NCI-H1417 (cell line): Measurements from ENCODE around the gene ADCY2.

Experiments used
- DNase-seq, 3 experiments: peaks; one replicate each; lab custom pipeline; 2025; lab: John Stamatoyannopoulos, UW

Gene ADCY2

GRCh38 chr5:7437836-7438235 is 41.9 kb downstream of the ADCY2 start:
- no peak for DNase-seq

DNA sequence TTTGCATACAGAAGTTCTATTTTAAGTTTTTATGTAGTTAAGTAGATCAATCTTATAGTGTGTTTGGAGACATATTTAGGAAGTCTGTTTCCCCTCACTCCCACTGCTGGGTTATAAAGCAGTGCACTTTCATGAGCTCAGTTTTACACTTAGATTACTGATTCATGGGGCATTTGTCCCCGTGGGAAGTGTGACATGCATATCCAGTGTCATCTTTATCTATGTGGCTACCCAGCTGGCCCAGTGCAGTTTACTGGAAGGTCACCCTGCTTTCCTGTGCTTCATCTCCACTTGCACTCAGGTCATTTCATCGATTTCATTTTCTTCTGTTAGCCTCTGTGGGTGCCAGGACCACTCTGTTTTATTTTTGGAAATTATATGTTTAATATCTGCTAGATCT is 49.1 kb downstream of the ADCY2 start:
- DNase-seq: no peak

DNA sequence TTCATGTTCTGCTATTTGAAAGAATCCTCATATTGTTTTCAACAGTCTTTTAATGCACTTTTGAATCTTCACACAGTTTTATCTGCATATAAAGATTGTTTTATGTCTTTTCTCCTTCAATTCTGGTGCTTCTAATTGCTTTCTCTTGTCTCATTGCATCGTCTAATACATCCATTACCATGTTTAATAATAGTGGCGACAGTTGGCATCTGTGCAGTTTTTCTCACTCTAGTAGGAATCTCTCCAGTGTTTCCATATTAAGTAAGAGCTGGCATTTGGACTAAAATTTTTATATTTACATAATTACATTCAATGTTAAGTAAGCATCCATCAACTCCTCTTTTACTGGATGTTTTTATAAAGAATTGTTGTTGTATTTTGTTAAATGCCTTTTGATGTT is 49.9 kb downstream of the ADCY2 start:
- no peak for DNase-seq

- no peak for DNase-seq
These were observed 51.0 kb downstream of the ADCY2 start for GRCh38 chr5:7446913-7447312.

DNA sequence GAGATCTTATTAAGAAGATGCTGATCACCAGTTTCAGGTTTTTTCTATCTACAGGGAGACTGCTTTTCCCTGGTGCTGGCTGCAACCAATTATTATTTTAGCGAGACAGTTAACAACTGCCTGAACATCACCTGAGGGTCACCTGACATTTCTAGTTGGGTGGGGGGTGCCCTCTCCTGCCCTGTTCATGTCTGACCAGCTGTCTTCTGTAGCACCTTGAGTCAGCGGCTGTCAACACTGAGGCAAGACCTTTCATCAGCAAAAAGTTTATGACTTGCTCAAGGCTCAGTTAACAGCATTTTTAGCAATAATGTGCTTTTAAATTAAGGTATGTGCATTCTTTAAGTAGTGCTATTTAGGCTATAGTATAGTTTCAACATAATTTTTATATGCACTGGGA is 58.0 kb downstream of the ADCY2 start:
- peak in 1 of 3 experiments; percentile 25 for DNase-seq

DNA sequence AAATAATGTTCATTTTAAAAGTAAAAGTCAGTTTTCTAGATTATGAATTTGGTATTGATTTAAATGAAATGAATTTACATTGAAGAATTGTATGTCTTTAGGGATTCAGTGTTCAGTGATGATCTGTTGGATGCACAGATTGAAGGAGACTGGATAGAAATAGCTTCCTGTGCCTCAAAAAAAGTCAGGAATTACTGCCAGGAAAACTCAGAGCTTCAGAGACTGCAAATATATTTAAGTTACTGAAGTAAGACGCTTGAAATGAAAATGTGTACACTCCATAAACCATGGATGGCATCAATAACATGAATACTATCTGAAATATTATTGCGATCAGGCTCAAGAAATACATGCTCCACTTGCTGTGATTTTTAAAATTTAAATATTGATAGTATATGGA is 60.3 kb downstream of the ADCY2 start:
- no peak for DNase-seq

GRCh38 chr5:7461371-7461770 is 65.4 kb downstream of the ADCY2 start:
- no peak for DNase-seq

DNA sequence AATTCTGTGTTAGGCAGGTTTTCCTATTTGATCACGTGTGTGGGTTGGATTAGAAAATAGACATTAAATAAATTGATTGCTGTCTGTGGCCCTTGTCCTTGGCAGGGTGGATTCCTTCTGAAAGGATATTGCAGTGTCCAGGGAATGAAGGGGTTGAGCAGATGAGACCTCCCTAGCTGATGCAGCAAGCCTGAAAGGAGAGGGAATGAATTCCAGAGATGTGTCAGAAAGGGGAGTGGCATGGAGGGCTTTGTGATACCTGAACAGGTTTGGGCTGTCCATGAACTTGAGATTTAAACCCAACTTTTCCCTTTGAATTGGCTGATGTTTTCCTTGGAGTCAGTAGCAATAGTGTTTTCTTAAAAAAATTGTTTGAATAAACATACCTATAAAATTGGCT is 66.8 kb downstream of the ADCY2 start:
- no peak for DNase-seq

DNA sequence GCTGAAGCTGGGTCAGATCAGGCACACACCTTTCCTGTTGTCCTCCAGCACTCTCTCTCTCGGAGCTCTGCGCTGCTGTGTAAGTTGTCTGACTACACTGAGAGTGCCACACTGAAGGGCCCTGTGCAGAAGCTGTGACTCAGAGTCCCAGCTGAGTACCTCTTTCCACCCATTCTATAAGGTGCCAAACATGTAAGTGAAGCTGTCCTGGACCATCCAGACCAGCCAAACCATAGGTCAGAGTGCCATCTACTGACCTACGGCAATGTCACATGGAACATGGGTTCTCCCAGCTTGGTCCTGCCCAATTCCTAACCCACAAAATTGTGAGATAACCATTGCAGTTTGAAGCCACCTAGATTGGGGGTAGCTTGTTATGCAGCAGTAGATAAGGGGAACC is 68.2 kb downstream of the ADCY2 start:
- peak in 1 of 3 experiments; percentile 47 for DNase-seq

GRCh38 chr5:7467179-7467578 is 71.2 kb downstream of the ADCY2 start:
- no peak for DNase-seq

DNA sequence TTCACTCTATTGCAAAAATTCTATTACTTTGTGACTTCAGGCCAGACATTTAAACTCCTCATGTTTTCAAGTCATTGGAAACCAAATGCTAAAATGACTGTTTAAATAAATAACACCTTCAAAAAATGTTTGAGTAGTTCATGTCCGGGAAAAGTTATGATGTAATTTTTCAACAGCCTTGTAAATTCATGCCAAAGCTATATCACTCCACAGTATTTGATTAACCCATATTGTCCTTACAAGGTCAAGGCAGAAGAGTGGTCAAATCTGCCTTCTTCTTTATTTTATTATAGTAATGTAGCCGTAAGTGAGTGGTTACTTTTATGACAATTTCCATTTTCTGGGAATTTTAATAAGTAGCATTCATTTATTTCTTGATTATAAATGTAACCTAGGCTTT is 72.8 kb downstream of the ADCY2 start:
- DNase-seq: no peak

GRCh38 chr5:7471710-7472109 is 75.8 kb downstream of the ADCY2 start:
- no peak for DNase-seq

GRCh38 chr5:7473115-7473514 is 77.2 kb downstream of the ADCY2 start:
- no peak for DNase-seq

GRCh38 chr5:7473668-7474215 is 77.8 kb downstream of the ADCY2 start:
- DNase-seq: no peak

DNA sequence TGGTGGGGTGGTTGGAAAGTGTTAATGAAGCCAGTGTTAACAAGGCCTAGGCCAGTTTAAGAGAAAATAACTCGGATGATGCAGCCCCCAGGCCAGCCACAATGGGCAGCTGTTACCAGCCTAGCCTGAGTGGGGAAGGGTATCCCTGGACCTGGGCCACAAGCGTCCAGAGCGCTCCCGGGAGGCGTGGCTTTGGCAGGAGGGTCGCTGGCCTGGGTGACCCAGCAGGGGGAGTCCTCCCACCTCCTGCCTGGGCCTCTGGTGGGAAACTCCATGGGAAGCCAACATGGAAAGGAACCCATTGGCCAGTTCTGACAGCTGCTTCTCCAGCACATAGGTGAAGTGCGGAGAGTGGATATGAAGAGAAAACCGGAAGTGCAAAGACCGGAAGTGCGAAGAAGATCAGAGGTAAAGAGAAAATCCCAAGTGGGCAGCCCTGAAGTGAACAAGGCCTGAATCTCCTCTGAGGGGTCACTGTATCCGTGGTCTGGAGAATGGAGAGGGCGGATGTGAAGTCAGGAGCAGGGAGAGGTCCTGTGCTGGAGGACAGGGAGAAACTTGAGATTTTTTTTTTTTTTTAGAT is 79.0 kb downstream of the ADCY2 start:
- DNase-seq: no peak

DNA sequence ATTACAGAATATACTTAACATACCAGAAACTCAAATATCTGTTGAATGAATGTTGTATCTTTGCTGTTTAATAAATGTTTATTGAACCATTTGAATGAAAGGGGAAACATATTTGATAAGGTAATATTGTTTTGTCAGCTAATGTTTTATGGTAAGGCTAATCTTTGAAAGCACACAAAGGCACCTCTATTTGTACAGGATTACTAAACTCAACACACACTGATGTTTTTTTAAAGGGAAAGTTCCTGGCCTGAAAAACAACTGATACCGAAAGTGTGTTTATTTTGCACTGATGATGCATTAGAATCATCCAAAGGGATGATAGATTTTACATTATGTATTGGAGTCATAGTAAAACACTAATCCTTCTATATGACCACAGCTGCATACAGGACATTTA is 82.5 kb downstream of the ADCY2 start:
- peak in 1 of 3 experiments; percentile 48 for DNase-seq

- DNase-seq: no peak
These were observed 92.8 kb downstream of the ADCY2 start for GRCh38 chr5:7488734-7489133.

DNA sequence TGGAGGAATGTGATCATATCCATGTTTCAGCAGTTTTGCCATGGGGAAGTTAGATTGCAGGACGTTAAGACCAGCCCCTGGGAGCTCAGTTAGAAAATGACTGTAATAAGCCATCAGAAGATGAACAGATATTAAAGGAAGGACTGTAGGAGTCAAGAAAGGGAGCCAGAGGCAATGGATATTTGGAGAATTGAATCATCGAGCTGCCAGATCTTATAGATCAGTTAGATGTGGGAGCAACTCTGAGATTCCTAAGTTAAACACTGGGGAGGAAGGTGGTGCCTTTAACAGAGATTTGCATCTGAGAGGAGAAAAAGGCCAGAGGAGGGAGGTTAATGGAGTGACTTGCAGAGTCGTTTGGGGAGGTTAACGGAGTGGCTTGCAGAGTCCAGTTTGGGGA is 96.4 kb downstream of the ADCY2 start:
- no peak for DNase-seq

DNA sequence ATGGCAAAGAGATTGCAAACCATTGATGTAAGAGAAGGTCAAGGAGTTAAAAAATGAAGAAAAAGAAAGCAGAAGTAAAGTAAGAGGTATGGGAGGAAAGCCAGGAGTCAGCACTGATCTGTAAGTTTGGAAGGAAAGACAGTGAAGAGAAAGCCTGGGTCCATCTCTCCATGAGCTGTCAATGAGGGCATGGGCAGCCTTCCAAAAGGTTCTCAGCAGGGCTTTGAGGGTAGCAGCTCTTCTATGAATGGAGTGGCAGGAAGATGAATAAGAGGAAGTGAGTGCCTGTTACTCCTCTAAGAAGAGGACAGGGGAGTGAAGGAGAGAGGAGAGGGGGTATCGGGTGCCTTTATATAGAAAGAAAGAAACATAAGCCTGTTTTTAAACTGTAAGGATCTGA is 97.1 kb downstream of the ADCY2 start:
- DNase-seq: no peak

DNA sequence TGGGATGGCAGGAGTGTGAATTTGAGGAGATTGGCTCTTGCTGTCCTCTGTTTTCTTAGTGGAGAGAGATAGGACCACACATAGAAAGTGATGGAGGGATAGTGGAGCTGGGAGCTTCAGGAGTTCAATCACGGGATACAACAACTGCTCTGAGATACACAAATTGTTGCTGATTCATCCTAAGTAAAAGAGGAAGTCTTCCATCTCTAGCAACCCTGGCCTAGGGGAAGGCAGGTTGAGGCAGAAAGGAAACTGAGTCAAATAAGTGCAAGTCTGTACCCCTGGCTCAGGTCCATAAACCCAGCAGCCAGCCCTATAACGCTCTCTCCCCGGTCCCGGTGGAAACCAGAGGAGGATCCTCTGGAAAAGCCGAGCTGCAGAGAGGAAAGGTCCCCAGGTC is 97.7 kb downstream of the ADCY2 start:
- DNase-seq: no peak

DNA sequence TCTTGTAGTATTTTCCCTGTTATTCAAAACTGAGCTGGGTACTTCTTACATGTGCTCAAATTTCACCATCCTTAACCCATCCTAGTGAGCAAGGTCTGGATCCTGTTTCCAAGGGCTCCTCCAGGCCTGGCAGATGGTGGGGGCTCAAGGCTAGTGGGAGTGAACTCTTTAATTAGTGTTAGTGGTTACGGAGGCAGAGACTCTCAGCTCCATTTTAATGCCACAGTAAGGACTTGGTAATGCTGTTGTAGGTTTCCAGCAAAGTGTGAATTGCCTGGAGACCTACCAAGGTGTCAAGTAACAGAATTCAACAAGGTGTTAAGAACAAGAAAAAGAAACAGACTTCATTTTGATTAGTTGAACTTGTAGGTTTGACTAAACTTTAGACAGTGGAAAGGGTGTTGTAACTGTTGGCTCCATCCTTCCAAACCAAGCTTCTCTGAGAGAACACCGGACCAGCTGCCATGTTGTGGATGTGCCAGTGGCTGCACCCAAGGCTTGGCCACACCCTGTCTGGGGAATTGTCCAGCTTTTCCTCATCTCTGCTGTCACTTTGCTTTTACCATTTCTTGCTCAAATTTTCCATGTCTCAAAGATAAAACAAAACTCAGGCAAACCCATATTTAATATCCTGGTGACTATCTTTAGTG is 98.7 kb downstream of the ADCY2 start:
- peak in 1 of 3 experiments; percentile 4 for DNase-seq

- no peak for DNase-seq
These were observed 99.2 kb downstream of the ADCY2 start for GRCh38 chr5:7495131-7495517.

- no peak for DNase-seq
These were observed 104.3 kb downstream of the ADCY2 start for GRCh38 chr5:7500256-7500655.

DNA sequence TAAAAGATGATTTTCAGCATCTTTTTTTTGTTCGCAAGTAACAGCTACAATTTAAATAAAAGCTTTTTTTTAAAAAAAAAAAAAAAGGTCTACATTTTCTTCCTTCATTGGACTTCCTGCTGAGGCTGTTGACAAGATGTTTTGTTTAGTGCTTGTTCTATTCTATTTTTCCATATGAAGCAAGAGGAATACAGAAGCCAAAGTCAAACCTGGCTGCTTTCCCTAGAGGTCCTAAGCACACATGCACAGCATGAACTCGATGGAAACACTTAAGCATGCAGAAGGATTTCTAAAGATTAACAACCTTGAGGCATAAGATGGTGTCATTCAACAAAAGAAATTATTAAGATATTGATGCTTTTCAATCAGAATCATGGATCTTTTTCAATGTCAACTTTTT is 105.1 kb downstream of the ADCY2 start:
- DNase-seq: peak in 1 of 3 experiments; percentile 22
